ENCODE measurements around the gene CRBN.

DNA sequence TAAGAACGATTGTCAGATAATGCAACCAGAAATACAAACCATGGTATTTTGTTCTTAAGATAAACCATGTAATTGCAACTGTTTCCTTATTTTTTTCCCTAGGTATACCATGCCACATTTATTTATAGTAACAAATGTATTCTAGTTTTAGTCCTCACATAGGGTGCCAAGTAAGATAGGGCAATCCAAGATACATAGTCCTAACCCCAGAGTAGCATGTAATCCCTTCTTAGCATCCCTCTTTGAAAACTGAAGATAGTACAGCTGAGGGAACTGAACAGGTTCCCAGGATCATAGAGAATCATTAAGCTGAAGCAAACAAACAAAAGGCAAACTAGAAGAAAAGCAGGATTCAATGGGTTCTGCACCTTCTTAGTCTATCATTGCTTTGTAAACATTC lies 28.0 kb downstream of the CRBN start:
- no peak for TF ChIP-seq CTCF (IDR thresholded peaks at IDR 0.05; ENCODE audit: low read depth, low read length)
- no peak for TF ChIP-seq EZH2phosphoT487 (IDR thresholded peaks at IDR 0.05; ENCODE audit: low read depth)

Data from OCI-LY3 (cell line).